Peyer's patch (tissue), 4 donors: ENCODE measurements around the gene IRGC. TPM values are rescaled to one million over a fixed set of nuclear protein-coding genes. Genes with fewer than 3 reads are reported as not detected.

ENCODE experiments used
- DNase-seq, 3 donors: peaks; one replicate each; pipeline ENCODE4 v3.0.0-alpha.2; 2017 to 2019
- H3K27ac ChIP-seq, 4 donors: fragments of 200-600 bp; sonication (generic); one replicate each; pipeline ENCODE4 v1.5.1; 2016 to 2019
- H3K27me3 ChIP-seq, 2 donors: fragments of 200-600 bp; sonication (generic); one replicate each; pipeline ENCODE4 v1.5.1; 2019
- H3K36me3 ChIP-seq, 3 donors: fragments of 200-600 bp; sonication (generic); one replicate each; pipeline ENCODE4 v1.5.1; 2016 to 2019
- H3K4me1 ChIP-seq, 4 donors: fragments of 200-600 bp; sonication (generic); one replicate each; pipeline ENCODE4 v1.5.1; 2016 to 2019
- H3K4me3 ChIP-seq, 4 donors: fragments of 200-600 bp; sonication (generic); 1 replicate in 3 of 4; 2 replicates in 1 of 4; pipeline ENCODE4 v1.5.1; 2016 to 2019; ENCODE audit warnings: mild to moderate bottlenecking in 1 of 4
- H3K9me3 ChIP-seq, 4 donors: fragments of 200-600 bp; sonication (generic); one replicate each; pipeline ENCODE4 v1.5.1; 2016 to 2019; ENCODE audit warnings: mild to moderate bottlenecking in 1 of 4
- POLR2A ChIP-seq, 2 donors: fragments of 450-650 bp; IDR thresholded peaks; one replicate each; pipeline ENCODE4 v1.5.1; 2017; ENCODE audit warnings: antibody characterized with exemption in 2 of 2, mild to moderate bottlenecking in 2 of 2, moderate library complexity in 2 of 2
- total RNA-seq, 4 donors: library from RNA; depleted of rRNA; stranded (reverse); fragments of >200 nt; gene quantifications; one replicate each; pipeline ENCODE4 v1.1.0, GENCODE V29; 2016
- TF ChIP-seq, protein P1 (sequence below), 6 experiments: fragments of 450-650 bp in 4 of 6; fragments of 200-600 bp in 2 of 6; sonication (generic) in 1 of 6; IDR thresholded peaks; one replicate each; pipeline ENCODE4 v1.5.1; 2017 to 2019; ENCODE audit warnings: antibody characterized with exemption in 6 of 6, mild to moderate bottlenecking in 3 of 6, moderate library complexity in 1 of 6

Gene IRGC, protein sequence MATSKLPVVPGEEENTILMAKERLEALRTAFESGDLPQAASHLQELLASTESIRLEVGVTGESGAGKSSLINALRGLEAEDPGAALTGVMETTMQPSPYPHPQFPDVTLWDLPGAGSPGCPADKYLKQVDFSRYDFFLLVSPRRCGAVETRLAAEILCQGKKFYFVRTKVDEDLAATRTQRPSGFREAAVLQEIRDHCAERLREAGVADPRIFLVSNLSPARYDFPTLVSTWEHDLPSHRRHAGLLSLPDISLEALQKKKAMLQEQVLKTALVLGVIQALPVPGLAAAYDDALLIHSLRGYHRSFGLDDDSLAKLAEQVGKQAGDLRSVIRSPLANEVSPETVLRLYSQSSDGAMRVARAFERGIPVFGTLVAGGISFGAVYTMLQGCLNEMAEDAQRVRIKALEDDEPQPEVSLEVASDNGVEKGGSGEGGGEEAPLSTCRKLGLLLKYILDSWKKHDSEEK
- not detected for total RNA-seq

DNA sequence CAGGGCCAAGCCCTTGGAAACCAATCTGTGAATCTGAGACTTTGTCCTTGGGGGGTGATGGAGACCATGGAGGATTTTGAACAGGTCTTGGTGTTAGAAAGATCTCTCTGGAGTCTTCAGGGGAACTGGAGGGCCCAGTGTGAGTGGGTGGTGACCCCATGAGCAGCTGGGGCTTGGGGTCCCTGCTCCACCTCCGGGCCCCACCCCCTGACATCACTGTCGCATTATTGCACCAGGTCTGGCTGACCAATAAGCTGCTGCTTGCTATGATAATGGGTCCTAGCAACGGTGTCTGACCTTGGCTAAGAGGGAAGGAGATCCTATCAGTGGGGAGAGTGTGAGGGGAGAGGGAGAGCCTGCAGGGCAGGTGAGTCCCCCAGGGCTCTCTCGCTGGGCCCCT, at the start of gene IRGC:
Gene IRGC, plus strand, starts transcription at position 301 of the 400 bp plus-strand sequence. CDS start 2,483 bp downstream, outside the sequence.
- Histone ChIP-seq H3K4me3 (no peak within 1 kb of the TSS), H3K36me3 (no peaks in the 10 kb centered on the region), H3K27me3 (no peaks in the 10 kb centered on the region), H3K9me3 (no peaks in the 10 kb centered on the region), H3K4me1 (no peaks in the 10 kb centered on the region), H3K27ac (no peak within 1 kb of the TSS)
- TF ChIP-seq, protein P1, sequence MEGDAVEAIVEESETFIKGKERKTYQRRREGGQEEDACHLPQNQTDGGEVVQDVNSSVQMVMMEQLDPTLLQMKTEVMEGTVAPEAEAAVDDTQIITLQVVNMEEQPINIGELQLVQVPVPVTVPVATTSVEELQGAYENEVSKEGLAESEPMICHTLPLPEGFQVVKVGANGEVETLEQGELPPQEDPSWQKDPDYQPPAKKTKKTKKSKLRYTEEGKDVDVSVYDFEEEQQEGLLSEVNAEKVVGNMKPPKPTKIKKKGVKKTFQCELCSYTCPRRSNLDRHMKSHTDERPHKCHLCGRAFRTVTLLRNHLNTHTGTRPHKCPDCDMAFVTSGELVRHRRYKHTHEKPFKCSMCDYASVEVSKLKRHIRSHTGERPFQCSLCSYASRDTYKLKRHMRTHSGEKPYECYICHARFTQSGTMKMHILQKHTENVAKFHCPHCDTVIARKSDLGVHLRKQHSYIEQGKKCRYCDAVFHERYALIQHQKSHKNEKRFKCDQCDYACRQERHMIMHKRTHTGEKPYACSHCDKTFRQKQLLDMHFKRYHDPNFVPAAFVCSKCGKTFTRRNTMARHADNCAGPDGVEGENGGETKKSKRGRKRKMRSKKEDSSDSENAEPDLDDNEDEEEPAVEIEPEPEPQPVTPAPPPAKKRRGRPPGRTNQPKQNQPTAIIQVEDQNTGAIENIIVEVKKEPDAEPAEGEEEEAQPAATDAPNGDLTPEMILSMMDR (IDR thresholded peaks at IDR 0.05): no peak
- TF ChIP-seq POLR2A (IDR thresholded peaks at IDR 0.05): no peak
- no peak for DNase-seq

DNA sequence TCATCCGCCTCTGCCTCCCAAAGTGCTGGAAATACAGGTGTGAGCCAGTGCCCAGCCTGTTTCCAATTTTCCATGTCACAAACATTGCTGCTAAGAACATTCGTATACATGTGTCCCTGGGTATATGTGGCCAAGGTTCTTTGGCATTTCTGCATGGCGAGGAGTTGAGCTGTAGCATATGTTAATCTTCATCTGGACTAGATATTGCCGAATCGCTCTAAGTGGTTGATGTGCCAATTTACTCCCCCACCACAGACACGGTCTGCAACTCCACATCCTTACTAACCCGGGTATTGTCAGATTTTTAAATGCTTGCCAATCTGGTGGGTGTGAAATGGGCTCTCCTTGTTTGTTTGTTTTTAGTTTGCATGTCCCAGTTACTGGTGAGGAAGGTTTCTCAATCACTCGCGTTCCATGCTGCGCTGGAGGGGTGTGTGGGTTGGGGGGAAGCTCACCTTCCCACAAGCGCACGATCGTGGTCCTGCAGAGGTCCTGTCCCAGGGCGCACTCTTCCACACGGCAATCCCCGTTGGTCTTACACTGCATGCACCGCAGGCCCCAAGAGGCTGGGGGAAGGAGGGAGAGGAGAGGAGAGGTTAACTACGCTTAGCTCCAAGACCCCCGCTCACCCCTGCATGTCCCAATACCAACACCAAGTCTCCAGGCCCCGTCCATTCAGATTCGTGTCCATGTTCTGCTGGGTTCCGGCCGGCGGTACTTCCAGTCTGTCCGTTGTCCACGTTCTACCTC, 48.6 kb upstream of the IRGC start:
- no peak for TF ChIP-seq POLR2A (IDR thresholded peaks at IDR 0.05)
- TF ChIP-seq, protein P1 (IDR thresholded peaks at IDR 0.05): no peak
- Histone ChIP-seq H3K27ac (peak overlapping the region; percentile 17 to 99 (median 45)), H3K4me3 (peak overlapping the region; percentile 2 to 45 (median 42))

DNA sequence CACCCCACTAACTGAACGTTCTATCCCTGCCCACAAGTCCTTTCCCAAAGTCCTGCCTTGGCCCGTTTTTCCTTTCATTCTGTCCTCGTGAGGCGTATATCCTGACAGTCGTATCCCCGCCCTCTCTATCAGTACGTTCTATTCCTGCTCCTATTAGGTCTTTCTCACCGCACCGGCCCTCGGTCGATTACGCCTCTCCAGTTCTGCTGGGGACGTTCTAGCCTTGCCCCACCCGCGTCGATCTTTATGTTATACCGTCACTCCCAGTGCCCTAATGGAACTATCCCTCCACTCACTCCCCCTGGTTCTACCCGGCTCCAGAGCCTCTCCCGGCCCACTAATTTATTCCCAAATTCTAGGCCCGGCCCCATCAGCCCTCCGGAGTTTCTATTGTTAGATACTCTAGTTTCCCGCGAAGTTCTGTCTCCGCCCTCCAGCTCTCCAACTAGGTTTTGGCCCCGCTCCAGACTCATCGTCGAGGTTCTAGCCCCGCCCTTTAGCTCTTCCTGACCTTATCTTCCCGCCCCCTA, 47.9 kb upstream of the IRGC start:
- no peak for DNase-seq
- TF ChIP-seq, protein P1 (IDR thresholded peaks at IDR 0.05): no peak
- no peak for TF ChIP-seq POLR2A (IDR thresholded peaks at IDR 0.05)

More for the DNA sequence above, 48.6 kb upstream of the IRGC start:
- Histone ChIP-seq H3K4me1 (peaks cover 0 to 25% (median 9%) of the 10 kb centered on the region in 4 donors), H3K27me3 (no peaks in the 10 kb centered on the region), H3K9me3 (no peaks in the 10 kb centered on the region), H3K36me3 (no peaks in the 10 kb centered on the region)
- no peak for DNase-seq

DNA sequence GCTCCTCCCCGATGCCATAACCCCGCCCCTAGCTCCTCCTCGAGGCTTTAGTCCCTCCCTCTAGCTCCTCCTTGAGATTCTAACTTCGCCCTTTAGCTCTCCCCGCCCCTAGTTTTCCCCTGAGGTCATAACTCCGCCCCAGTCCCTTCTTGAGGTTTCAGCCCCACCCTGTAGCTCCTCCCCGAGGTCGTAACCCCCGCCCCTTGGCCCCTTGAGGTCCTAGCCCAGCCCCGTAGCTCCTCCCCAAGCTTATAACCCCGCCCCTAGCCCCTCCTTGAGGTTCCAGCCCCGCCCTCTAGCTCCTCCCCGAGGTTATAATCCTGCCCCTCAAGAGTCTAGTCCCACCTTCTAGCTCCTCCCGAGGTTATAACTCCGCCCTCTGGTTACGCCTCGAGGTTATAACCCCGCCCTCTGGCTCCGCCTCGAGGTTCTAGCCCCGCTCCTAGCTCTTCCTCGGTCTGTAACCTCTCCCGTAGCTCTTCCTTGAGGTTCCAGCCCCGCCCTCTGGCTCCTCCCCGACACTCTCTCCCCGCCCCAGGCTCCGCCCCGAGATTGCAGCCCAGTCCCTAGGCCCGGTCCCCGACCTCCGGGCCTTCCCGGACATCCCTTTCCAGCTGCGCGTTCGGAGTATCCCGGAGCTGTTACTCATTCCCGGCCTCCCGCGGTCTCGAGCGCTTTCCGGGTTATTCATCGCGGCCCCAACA, 47.3 kb upstream of the IRGC start:
- peaks cover 0 to 25% (median 9%) of the 10 kb centered on the region in 4 donors for H3K4me1 ChIP-seq
- H3K27ac ChIP-seq: peak overlapping the region; percentile 63 to 99 (median 92)

More for the DNA sequence above, 47.9 kb upstream of the IRGC start:
- peaks cover 0 to 25% (median 9%) of the 10 kb centered on the region in 4 donors for H3K4me1 ChIP-seq
- H3K4me3 ChIP-seq: peak overlapping the region; percentile 2 to 45 (median 42)
- no peaks in the 10 kb centered on the region for H3K27me3 ChIP-seq
- H3K36me3 ChIP-seq: no peaks in the 10 kb centered on the region
- H3K27ac ChIP-seq: peak overlapping the region; percentile 17 to 99 (median 45)
- no peaks in the 10 kb centered on the region for H3K9me3 ChIP-seq

More for the DNA sequence above, 47.3 kb upstream of the IRGC start:
- H3K36me3 ChIP-seq: no peaks in the 10 kb centered on the region
- peak; percentile 88 to 99 (median 99) for DNase-seq
- H3K9me3 ChIP-seq: no peaks in the 10 kb centered on the region
- TF ChIP-seq POLR2A (IDR thresholded peaks at IDR 0.05): peak; percentile 95 to 96
- TF ChIP-seq, protein P1 (IDR thresholded peaks at IDR 0.05): no peak
- H3K4me3 ChIP-seq: peak overlapping the region; percentile 41 to 74 (median 54)
- H3K27me3 ChIP-seq: no peaks in the 10 kb centered on the region
